Occipital lobe (tissue), 2 donors: ENCODE measurements around the gene HS3ST2. TPM values are rescaled to one million over a fixed set of nuclear protein-coding genes. Genes with fewer than 3 reads are reported as not detected.

Source experiments
- DNase-seq: peaks from one replicate; lab custom pipeline; 2025; lab: John Stamatoyannopoulos, UW
- total RNA-seq: library from RNA; depleted of rRNA; stranded (reverse); fragments of >200 nt; gene quantifications from one replicate; pipeline ENCODE4 v1.2.3, GENCODE V29; 2014

HS3ST2 gene
- 2.0 TPM for total RNA-seq

DNA sequence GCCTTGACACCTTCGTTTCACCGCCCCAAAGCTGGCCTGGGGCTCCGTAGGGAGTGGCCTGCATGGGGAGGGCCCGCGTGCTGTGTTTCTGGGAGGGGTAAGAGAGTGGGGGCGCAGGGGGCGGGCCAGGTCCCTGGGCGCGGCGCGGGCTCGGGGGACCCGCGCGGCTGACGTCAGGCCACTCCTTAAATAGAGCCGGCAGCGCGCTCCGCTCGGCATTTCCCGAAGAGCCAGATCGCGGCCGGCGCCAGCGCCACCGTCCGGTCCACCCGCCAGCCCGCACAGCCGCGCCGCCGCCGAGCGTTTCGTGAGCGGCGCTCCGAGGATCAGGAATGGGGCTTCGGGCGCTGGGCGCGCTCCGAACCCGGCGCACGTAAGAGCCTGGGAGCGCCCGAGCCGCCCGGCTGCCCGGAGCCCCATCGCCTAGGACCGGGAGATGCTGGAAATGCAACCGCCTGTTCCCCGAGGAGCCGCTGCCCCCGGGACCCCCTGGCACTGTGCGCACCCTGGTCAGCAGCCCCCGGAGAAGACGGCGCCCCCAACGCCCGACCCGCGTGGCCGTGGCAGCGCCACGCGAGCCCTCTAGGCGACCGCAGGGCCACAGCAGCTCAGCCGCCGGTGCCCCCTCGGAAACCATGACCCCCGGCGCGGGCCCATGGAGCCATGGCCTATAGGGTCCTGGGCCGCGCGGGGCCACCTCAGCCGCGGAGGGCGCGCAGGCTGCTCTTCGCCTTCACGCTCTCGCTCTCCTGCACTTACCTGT is at the start of gene HS3ST2:
TSS of gene HS3ST2 (plus strand) at position 215 of the 763 bp plus-strand sequence. CDS start at position 664, 449 bp downstream.
- DNase-seq: peak; percentile 45

- no peak for DNase-seq
Measured at GRCh38 chr16:22764662-22765327, 49.2 kb upstream of the HS3ST2 start.

GRCh38 chr16:22765479-22765878 is 48.5 kb upstream of the HS3ST2 start:
- no peak for DNase-seq

GRCh38 chr16:22770866-22771265 is 43.1 kb upstream of the HS3ST2 start:
- no peak for DNase-seq

DNA sequence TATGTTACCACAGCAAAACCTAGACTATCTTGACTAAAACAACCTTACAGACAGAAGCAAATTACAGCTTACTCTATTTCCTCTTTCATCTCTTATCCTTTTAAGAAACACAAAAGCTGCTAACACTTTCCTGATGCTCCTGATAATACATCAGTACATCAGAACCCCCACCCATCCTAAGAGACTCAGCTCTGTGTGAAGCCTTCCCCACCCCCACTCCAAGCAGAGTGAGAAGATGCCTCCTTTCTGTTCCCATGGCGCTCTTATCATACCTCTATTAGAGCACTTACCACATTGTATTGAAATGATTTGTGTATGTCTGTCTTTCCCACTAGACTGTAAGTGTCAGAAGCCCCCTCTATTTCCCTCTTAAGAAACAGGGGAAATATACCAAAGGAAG is 42.4 kb upstream of the HS3ST2 start:
- DNase-seq: no peak

DNA sequence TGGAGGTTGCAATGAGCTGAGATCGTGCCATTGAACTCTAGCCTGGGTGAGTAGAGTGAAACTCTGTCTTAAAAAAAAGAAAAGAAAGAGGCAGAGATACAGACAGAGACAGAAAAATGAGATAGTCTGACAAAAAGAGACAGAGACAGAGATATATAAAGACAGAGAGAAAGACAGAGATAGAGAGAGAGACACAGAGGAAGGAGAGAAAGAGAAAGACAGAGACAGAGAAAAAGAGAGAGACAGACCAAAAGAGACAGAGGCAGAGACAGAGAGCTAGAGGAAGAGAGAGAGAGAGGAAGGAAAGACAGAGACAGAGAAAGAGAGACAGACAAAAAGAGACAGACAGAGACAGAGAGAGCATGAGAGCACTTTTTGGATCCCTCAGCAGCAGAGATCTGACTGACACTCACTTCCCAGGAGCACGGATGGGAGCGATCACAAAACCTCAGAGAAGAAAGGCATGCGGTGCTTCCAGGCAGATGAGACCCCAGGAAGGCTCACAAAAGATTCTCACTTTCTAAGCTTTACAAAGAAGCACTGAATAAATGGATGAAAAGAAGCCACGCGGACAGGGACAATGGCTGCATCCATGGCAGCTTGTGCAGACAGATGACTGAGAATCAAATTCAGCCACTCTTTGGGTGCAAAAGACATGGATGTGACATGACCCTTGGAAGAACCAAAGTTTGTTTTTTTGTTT is 38.6 kb upstream of the HS3ST2 start:
- no peak for DNase-seq

DNA sequence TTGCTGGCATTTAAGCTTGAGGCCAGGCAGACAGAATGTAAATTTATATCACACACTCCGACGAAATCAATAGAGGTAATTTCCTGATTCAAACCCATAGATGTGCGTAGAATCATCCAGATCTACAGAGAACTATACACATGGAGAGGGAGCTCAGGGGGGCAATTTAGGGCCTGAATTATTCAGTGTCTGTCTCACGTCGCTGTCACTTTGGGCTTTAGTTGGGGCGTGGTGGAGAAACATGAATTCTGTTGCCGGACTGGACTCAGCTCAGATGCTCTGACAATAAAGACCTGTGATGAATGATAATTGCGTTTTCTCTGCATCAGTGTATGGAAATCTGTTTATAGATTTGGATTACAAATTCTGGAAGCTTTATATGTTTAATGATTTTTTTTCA is 32.5 kb upstream of the HS3ST2 start:
- DNase-seq: no peak

DNA sequence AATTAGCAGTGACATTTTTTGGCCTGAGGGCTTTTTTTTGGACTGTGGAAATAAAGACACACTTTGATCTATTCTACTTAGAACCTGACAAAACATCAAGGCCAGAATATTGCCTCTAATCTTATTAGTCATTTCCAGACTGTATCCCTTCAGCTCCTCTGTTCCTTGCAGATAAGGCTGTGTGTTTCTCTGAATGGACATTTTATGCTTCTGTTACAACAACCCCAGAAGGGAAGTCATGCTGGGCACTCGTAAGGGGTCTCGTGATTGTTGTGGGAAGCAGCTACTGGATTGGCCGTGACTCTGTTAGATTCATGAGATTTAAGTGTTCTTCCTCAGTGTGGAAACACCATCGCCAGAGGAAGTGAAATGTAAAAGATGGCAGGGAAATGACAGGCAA is 31.6 kb upstream of the HS3ST2 start:
- no peak for DNase-seq

- DNase-seq: no peak
Measured at GRCh38 chr16:22784690-22785214, 29.2 kb upstream of the HS3ST2 start.

DNA sequence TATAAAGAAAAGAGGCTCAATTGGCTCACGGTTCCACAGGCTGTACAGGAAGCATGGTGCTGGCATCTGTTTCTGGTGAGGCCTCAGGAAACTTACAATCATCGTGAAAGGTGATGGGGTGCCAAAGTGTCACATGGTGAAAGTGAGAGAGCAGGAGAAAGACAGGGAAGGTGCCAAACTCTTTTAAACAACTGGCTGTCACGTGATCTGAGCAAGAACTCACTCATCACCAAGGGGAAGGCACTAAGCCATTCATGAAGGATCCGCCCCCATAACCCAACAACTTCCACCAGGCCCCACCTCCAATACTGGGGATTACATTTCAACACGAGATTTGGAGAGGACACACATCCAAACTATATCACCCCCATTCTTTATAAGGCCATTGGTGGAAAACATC is 28.4 kb upstream of the HS3ST2 start:
- DNase-seq: no peak

- no peak for DNase-seq
Measured at GRCh38 chr16:22786284-22786683, 27.7 kb upstream of the HS3ST2 start.

DNA sequence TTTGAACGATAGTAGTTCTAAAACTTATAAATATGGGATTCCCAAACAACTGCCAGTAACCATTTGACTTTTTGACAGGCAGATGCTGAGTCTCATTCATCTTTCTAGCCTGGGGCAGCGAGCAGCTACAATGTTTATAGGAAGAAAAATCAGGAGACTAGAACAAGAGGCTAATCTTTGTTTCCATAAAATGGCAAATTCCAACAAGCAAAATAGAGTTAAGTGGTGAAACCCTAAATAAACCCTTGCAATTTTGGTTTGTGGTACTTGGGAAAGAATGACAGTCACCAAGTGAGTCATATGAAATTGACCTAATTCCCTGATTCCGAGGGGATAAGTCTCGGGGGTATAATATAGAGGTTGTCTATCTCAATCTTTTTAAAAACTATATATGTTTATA is 27.3 kb upstream of the HS3ST2 start:
- no peak for DNase-seq

- DNase-seq: no peak
Measured at GRCh38 chr16:22787466-22788192, 26.3 kb upstream of the HS3ST2 start.

GRCh38 chr16:22788193-22788530 is 25.8 kb upstream of the HS3ST2 start:
- no peak for DNase-seq

DNA sequence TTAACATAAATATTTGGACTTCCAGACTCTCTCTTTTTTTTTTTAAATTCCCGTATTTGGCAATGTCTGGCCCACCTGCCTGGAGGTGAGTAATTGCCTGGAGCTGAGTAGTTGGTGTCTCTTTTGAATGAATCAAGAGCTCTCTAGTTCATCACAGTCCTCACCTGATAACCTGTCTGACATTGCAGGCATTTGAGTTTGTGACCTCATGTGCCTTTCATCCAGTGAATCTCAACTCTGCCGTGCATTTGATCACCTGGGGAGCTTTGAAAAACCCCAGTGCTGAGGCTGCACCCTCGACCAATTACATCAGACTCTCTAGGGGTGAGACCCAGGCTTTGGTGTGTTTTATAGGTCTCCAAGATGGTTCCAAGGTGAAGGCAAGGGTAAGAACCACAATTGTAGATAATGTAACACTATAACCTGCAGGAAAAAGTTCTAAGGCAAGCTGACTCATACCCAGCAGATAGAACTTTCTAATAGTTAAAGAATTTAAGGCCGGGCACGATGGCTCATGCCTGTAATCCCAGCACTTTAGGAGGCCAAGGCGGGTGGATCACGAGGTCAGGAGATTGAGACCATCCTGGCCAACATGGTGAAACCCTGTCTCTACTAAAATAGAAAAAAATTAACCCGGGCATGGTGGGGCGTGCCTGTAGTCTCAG is 24.5 kb upstream of the HS3ST2 start:
- DNase-seq: no peak

GRCh38 chr16:22797551-22797950 is 16.4 kb upstream of the HS3ST2 start:
- DNase-seq: no peak

GRCh38 chr16:22799113-22799512 is 14.8 kb upstream of the HS3ST2 start:
- DNase-seq: no peak

- DNase-seq: no peak
Measured at GRCh38 chr16:22804893-22805292, 9.1 kb upstream of the HS3ST2 start.

DNA sequence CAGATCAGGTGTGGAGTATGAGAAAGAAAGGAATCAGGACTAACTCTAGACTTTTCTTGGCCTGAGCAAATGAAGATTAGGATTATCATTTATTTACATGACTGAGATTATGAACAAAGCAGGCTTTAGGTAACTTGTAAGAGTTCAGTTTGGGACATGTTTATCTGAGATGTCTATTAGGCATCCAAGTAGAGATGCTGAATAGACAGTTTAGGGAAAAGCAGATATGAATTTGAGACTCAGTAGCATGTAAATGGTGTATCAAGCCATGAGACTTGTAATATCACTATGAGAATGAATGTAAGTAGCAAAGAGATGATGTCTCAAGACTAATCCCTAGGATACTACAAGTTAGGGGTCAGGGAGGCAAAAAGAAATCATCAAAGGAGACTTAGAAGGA is 8.6 kb upstream of the HS3ST2 start:
- no peak for DNase-seq

- no peak for DNase-seq
Measured at GRCh38 chr16:22806811-22807210, 7.2 kb upstream of the HS3ST2 start.

DNA sequence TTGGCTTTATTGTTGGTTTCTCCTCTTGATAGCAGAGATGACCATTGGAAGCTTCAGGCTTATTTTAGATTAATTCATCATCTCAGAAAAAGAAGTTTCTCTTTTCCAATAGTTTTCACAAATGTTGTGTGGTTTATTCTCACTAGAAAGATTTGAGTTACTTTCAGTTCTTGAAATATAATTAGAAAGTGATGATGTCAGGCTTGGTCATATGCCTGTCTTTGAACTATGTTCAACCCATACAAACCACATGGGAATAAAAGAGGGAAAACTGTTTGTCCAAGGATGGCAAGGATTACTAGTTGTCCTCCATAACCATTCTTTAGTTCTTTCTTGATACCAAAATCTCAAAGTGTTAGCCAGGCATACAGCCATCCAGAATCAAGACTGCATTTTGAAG is 3.7 kb upstream of the HS3ST2 start:
- no peak for DNase-seq
